ENCODE data around the gene KANSL2. TPM values are rescaled to one million over a fixed set of nuclear protein-coding genes. Genes with fewer than 3 reads are reported as not detected.

The KANSL2 gene
- total RNA-seq (2014; rRNA removed; shearing (Covaris generic)) = 34.8 and 57.1 TPM in 2 replicates

DNA sequence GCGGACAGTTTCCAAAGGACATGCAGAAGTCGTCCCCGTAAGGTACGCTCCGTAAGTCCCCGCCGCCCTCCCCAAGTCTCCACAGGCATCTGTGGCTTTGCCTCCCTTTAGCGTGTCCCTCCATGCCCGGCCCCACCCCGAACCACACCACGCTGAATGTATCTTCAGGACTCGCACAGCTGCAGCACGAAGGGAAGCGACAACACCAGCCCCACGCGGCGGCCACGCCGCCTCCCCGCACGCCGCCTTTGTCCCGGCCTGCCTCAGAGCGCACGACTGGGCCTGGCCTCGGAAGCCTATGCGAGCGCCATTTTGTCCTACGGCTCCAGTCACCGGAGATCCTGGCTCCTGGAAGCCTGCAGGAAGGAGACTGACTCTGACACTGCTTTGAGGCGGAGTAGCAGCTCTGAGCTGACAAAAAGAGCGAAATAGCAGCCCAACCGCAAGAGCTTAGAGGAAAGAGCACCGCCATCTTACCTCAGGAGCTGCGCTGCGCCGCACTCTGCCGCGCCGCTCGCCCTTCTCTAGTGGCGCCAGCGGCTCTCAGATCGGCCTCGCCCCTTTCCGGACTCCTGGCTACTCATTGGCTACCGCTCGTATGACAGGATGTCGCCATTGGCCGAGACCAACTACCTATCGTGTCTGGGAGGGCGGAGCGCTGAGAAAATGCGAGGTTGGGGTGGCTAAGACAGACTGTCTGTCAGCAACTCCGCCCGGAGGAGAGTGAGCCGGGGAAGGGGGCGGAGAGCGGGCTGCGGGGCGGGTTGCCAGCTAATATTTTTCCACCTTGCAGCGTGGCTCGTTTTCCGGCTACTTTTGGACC is at the start of gene KANSL2:
Gene KANSL2, minus strand, starts transcription at position 529 of the 823 bp plus-strand sequence. CDS start 606 bp downstream, outside the sequence.

GRCh38 chr12:48716493-48717251 is 34.6 kb upstream of the KANSL2 start, which contains the start of gene CCNT1:
Gene CCNT1, minus strand, starts transcription at chr12:48716707. Its CDS starts 32 bp downstream, at chr12:48716675.

Small RNA genes within 50 kb of the gene (small RNA-seq; reads per million reads assigned to genes)
- gene MIR1291 (not detected), gene SNORA2A (1.5 reads per million, percentile 66 among the genes with 10 or more reads in this experiment), gene SNORA2B (0.42 reads per million, percentile 10 among the genes with 10 or more reads in this experiment), gene SNORA2C (0.29 reads per million)

Other genes starting within 250 kb of the KANSL2 start
- gene ANP32D, start 209.7 kb downstream of the KANSL2 start, total RNA-seq (2014; rRNA removed; shearing (Covaris generic)) = not detected in 2 replicates
- gene C12orf54, start 199.7 kb downstream of the KANSL2 start, total RNA-seq (2014; rRNA removed; shearing (Covaris generic)) = not detected in 2 replicates
- gene OR8S1, start 156.6 kb downstream of the KANSL2 start, total RNA-seq (2014; rRNA removed; shearing (Covaris generic)) = not detected in 2 replicates
- gene LALBA, start 112.2 kb downstream of the KANSL2 start, total RNA-seq (2014; rRNA removed; shearing (Covaris generic)) = not detected in 2 replicates
- 37.8 and 41.5 TPM in 2 replicates for gene CCNT1, start 34.5 kb upstream of the KANSL2 start, total RNA-seq (2014; rRNA removed; shearing (Covaris generic))
- 22.6 and 23.9 TPM in 2 replicates for gene ADCY6, start 106.9 kb upstream of the KANSL2 start, total RNA-seq (2014; rRNA removed; shearing (Covaris generic))
- gene CACNB3, start 136.3 kb upstream of the KANSL2 start, total RNA-seq (2014; rRNA removed; shearing (Covaris generic)) = 15.7 and 22.7 TPM in 2 replicates
- gene DDX23, start 169.9 kb upstream of the KANSL2 start, total RNA-seq (2014; rRNA removed; shearing (Covaris generic)) = 63.5 and 66.8 TPM in 2 replicates
- gene RND1, start 183.6 kb upstream of the KANSL2 start, total RNA-seq (2014; rRNA removed; shearing (Covaris generic)) = 0.48 and 0.57 TPM in 2 replicates
- gene FKBP11, start 243.3 kb upstream of the KANSL2 start, total RNA-seq (2014; rRNA removed; shearing (Covaris generic)) = 24.9 and 25.8 TPM in 2 replicates